Measurements from ENCODE around the gene KCNC1. TPM values are rescaled to one million over a fixed set of nuclear protein-coding genes. Genes with fewer than 3 reads are reported as not detected.

Gene KCNC1
- not detected for total RNA-seq

GRCh38 chr11:17734418-17734911 is at the start of gene KCNC1:
KCNC1 (plus strand) TSS chr11:17734781; CDS start chr11:17736003, 1,222 bp downstream.
- no peak within 1 kb of the TSS for H3K27ac ChIP-seq
- H3K36me3 ChIP-seq: no peaks in the 10 kb centered on the region
- H3K4me3 ChIP-seq: peak within 1 kb of the TSS; percentile 34 to 48
- H3K27me3 ChIP-seq: peaks cover 5 to 34% of the 10 kb centered on the region in 2 donors
- TF ChIP-seq, protein P1, sequence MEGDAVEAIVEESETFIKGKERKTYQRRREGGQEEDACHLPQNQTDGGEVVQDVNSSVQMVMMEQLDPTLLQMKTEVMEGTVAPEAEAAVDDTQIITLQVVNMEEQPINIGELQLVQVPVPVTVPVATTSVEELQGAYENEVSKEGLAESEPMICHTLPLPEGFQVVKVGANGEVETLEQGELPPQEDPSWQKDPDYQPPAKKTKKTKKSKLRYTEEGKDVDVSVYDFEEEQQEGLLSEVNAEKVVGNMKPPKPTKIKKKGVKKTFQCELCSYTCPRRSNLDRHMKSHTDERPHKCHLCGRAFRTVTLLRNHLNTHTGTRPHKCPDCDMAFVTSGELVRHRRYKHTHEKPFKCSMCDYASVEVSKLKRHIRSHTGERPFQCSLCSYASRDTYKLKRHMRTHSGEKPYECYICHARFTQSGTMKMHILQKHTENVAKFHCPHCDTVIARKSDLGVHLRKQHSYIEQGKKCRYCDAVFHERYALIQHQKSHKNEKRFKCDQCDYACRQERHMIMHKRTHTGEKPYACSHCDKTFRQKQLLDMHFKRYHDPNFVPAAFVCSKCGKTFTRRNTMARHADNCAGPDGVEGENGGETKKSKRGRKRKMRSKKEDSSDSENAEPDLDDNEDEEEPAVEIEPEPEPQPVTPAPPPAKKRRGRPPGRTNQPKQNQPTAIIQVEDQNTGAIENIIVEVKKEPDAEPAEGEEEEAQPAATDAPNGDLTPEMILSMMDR (IDR thresholded peaks at IDR 0.05): no peak
- H3K4me1 ChIP-seq: peaks cover 0 to 20% of the 10 kb centered on the region in 2 donors
- DNase-seq (ENCODE audit: low spot score): no peak
- H3K9me3 ChIP-seq: no peaks in the 10 kb centered on the region

DNA sequence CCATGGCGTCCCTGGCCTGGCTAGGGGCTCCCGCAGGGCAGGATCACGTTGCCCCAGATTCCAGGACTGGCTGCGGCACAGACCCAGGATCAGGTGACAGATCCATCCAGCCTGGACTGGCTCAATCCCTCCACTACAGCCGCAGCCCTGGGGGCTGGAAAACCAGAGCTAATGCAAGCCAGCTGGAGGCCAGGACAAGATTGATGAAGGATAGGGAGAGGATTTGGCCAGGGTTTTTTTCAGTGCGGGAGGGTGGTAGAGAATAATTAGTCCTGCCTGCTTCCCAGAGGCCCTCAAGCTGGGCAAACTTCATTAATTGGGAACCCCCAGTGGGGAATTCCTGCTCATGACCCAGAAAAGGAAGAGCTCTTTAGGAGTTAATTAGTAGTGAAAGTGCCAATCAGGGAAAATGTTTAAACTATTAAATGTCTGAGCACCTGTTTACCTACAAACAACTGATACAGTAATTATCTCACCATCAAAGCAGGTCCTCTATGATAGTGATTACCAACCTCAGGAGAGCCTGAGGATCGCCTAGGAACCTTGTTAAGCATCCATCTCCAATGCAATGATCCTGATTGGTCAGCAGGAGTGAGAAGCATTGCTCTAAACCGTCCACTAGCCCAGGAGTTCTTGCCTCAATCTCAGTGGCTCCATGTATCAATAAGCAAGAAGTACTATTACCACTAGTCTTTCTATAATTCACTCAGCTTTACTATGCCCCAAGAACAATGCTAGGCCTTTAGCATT is 48.2 kb upstream of the KCNC1 start:
- no peak overlapping the region for H3K4me3 ChIP-seq
- H3K4me1 ChIP-seq: no peaks in the 10 kb centered on the region
- H3K36me3 ChIP-seq: no peaks in the 10 kb centered on the region
- no peak overlapping the region for H3K27ac ChIP-seq
- no peaks in the 10 kb centered on the region for H3K27me3 ChIP-seq
- DNase-seq (ENCODE audit: low spot score): no peak
- TF ChIP-seq, protein P1 (IDR thresholded peaks at IDR 0.05): no peak
- H3K9me3 ChIP-seq: no peaks in the 10 kb centered on the region

GRCh38 chr11:17687946-17688670 is 46.5 kb upstream of the KCNC1 start:
- no peak overlapping the region for H3K4me3 ChIP-seq
- no peaks in the 10 kb centered on the region for H3K27me3 ChIP-seq
- DNase-seq (ENCODE audit: low spot score): no peak

GRCh38 chr11:17691550-17691949 is 43.0 kb upstream of the KCNC1 start:
- H3K36me3 ChIP-seq: no peaks in the 10 kb centered on the region
- H3K9me3 ChIP-seq: no peaks in the 10 kb centered on the region
- no peaks in the 10 kb centered on the region for H3K4me1 ChIP-seq
- no peak overlapping the region for H3K4me3 ChIP-seq
- no peak for DNase-seq (ENCODE audit: low spot score)
- TF ChIP-seq, protein P1 (IDR thresholded peaks at IDR 0.05): no peak
- no peak overlapping the region for H3K27ac ChIP-seq
- peaks cover 0 to 8% of the 10 kb centered on the region in 2 donors for H3K27me3 ChIP-seq

More at GRCh38 chr11:17687946-17688670, 46.5 kb upstream of the KCNC1 start:
- H3K4me1 ChIP-seq: no peaks in the 10 kb centered on the region
- no peaks in the 10 kb centered on the region for H3K36me3 ChIP-seq
- H3K9me3 ChIP-seq: no peaks in the 10 kb centered on the region
- no peak overlapping the region for H3K27ac ChIP-seq
- TF ChIP-seq, protein P1 (IDR thresholded peaks at IDR 0.05): no peak

GRCh38 chr11:17691976-17692375 is 42.6 kb upstream of the KCNC1 start:
- Histone ChIP-seq H3K27me3 (peaks cover 0 to 8% of the 10 kb centered on the region in 2 donors), H3K4me1 (no peaks in the 10 kb centered on the region)
- DNase-seq (ENCODE audit: low spot score): no peak

More at GRCh38 chr11:17691976-17692375, 42.6 kb upstream of the KCNC1 start:
- Histone ChIP-seq H3K36me3 (no peaks in the 10 kb centered on the region), H3K9me3 (no peaks in the 10 kb centered on the region), H3K27ac (no peak overlapping the region), H3K4me3 (no peak overlapping the region)
- TF ChIP-seq, protein P1 (IDR thresholded peaks at IDR 0.05): no peak
